ENCODE measurements around the gene SLC15A4.

Gene SLC15A4

DNA sequence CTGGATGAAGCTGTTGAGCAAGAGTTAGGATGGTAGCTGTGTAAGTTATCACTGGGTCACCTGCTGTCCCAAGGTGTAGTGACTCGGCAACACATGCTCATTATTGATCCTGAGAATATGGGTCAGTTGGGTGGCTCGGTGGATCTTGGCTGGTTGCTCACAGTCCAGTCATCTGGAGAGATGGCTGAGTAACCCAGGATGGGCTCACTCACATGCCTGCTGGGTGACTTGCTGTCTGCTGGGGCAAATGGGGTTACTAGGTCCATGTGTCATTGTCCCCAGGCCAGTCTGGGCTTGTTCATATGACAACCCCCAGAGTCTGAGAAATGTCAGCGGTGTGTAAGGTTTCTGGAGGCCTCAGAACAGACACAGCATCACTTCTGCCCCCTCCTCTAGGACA, 69.5 kb downstream of the SLC15A4 start:
- DNase-seq (ENCODE audit: low spot score), result no peak

DNA sequence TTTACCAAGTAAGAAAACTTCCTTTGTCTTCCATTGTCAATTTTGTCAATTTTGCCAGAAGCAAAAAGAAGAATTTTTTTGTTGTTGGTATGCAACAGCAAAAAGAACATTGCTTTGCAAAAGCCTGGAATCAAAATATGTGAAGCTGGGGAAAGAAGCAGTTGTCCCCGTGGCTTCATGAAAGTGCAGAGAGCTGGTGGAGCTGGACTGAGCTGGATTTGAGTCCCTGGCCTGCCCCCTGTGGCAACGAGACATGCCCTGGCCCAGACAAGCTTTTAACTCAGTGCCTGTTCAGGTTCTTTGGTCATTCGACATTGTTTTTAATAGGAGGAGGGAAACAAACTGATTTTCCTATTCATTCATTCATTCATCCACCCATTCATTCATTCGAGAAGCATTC, 70.3 kb downstream of the SLC15A4 start:
- no peak for DNase-seq (ENCODE audit: low spot score)

DNA sequence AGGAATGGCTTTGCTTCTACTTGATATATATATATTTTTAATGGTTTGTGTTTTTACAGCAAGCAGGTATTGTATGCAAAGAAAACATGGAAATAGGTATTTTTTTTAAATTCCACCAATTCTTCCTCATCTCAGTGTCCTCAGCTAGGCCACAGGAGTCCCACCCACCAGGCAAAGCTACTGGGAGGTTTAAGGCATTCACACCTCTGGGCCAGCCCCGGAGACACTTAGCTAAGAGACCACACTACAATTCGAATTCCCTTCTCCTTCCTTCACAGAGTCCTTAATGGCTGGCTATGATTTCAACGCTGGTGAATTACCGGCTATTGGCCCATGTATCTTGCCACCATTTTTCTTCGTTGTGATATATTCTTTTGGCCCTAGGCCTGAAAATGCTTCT, 71.4 kb downstream of the SLC15A4 start:
- DNase-seq (ENCODE audit: low spot score), result no peak

DNA sequence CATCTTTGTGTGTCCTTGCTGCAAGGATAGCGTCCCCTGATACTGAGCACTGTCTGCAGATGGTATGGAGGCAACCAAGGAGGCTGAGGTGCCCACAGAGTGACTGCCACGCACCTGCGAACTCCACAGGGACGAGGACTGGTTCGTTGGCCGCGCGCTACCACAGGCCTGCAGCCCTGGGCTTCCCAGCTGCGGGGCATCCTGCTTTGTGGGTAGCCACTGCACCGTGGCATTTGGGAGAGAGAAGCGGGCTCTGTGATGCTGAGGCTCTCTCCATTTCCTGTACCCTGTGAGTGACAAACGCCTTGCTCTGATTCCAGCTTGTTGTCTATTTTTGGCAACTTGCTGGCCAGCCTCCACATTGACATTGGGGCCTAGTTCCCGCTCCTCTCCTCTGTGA, 76.3 kb downstream of the SLC15A4 start:
- DNase-seq (ENCODE audit: low spot score), result no peak

DNA sequence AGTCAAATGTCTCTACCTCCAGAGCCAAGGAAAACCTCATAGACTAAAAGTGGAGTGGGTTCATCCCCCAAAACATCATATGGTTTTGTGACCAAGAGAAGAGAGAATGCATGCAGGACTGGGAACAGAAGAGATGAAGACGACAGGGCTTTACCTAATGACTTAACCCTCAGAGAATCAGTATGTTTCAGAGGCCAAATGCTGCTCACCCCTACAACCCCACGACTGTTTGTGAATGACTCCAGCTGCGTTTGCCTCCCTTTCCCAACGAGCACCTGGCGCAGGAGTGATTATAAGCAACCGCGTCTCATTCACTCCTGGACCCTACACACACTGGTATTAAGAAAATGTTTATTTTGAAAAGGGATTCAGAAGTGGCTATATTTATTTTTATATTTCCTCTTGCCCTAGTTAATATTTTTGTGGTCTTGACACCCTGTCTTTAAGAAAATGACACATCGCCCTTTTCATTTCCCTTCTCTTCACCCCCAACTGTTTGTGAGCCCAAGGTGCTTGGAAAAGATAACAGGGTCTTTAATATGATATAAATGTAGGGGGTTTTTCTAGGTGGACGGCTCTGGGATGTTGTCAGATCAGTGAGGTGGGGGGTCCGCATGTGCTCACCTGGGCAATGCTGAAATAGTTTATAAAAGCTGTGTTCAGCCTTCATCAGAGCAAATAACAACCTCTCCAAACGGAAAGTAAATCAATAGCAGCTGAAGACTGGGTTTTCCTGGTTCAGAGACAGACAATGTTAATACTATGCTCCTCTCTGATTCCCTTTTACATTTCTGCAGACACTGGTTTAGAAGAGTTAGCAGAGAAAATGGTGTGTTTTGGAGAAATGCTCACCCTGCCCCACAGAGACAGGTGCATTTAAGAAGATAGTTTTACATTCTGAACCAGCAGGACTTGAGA, 77.7 kb downstream of the SLC15A4 start:
- DNase-seq (ENCODE audit: low spot score), result no peak

DNA sequence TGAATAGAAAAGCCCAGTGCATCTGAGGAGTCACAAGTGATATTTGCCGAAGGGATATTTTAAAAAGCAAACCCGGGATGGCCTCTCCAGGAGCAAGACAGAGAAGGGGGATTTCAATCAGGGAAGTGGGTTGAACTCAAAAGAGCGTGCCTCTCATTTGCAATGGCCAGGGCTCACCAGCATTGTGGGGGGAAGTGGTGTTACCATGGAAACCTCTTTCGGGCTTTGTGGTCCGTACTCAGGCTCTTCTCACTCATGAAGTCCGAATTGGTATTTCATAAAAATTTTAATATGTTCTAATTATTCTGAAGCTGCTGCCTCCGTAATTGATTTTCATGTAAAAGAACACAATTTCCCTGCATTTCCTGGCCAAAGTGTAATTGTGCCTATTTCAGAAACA, 79.8 kb downstream of the SLC15A4 start:
- no peak for DNase-seq (ENCODE audit: low spot score)
